Iris pigment epithelial cell (primary cell): ENCODE measurements around the gene PLA2G1B.

Experiments used
- DNase-seq: peaks from one replicate; pipeline ENCODE4 v3.0.0-alpha.2; 2011; ENCODE audit warnings: low read depth

PLA2G1B gene

DNA sequence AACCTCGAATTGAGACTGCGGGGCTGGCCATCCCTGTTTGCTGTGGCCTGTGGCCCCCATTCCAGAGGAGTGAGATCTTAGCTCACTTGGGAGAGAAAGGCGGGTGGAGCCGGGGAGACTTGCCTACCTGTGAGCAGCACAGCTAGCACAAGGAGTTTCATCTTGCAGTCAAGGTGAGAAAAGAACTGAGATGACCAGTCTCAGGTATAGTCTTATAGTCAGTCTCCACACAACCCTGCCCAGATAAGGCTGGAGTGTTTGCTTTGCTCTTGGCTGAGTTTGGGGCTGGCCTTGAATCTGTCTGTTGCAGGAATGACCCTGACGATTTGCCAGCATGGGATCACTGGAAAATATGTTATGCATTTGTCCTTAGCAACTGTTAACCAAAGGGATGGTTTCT lies at the start of gene PLA2G1B:
Gene PLA2G1B (minus strand): TSS at position 187 of the 400 bp plus-strand sequence. CDS start 26 bp downstream, at position 161.
- DNase-seq: no peak

DNA sequence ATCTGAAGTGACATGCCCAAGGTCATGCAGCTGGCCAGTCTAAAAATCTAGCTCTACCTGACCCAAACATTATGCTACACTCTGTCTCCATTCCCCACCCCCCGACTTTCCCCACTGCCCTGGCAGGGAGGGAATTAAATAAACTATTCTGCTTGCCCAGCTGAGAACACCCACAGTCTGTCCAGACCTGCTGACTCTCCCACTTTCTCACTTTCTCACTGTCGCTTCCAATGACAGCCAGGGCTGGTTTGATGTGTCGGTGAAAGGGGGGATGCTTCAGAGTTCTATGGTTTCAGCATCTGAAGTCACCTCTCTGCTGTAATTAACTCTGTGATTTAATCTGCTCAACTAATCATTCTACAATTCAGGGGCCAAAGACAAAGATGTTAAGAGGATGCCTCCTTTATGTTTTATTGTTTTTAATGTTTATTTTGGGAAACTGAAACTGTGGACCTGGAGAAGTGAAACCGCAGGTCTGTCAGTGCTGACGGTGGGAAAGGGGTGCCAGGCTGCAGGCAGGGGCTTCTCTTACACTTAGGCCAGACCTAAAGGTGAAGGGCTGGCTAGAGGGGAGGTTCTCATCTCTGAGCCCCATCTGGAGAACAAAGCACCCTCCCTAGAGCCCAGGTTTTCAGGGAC lies 49.5 kb upstream of the PLA2G1B start:
- DNase-seq: no peak

DNA sequence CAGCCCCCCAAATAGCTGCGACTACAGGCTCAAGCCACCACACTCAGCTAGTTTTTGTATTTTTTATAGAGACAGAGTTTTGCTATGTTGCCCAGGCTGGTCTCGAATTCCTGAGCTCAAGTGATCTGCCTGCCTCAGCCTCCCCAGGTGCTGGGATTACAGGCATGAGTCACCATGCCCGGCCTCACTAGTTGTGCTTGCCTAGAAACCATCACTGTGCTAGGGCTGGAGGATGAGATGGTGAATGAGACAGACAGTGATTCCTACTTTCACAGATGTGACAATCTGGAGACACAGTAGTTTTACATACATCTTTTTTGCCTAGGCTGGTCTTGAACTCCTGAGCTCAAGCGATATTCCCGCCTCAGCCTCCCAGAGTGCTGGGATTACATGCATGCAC lies 48.8 kb upstream of the PLA2G1B start:
- DNase-seq: peak; percentile 28

DNA sequence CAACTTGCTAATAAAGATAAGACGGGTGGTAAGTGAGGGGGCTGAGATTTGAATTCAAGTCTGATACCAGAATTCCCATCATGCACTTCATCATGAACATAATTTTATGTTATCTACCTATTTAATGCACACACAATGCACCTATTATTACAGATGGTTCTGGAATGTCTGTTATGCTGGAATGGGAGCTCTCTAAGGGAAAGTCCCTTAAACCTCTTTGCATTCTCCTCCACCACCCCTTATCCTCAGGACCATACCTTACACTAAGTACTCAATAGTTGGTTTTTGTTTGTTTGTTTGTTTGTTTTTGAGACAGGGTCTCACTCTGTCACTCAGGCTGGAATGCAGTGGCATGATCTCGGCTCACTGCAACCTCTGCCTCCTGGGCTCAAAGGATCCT lies 48.4 kb upstream of the PLA2G1B start:
- DNase-seq: no peak

DNA sequence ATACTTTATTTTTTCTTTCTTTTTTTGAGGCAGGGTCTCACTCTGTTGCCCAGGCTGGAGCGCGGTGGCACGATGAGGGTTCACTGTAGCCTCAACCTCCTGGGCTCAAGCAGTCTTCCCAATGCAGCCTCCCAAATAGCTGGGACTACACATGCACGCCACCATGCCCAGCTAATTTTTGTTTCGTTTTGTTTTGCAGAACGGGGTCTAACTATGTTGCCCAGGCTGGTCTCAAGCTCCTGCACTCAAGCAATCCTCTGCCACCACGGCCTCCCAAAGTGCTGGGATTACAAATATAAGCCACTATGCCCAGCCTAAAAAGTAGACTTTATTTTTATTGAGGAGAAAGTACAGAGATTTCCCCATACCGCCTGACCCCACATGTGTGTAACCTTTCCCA lies 46.1 kb upstream of the PLA2G1B start:
- DNase-seq: no peak

DNA sequence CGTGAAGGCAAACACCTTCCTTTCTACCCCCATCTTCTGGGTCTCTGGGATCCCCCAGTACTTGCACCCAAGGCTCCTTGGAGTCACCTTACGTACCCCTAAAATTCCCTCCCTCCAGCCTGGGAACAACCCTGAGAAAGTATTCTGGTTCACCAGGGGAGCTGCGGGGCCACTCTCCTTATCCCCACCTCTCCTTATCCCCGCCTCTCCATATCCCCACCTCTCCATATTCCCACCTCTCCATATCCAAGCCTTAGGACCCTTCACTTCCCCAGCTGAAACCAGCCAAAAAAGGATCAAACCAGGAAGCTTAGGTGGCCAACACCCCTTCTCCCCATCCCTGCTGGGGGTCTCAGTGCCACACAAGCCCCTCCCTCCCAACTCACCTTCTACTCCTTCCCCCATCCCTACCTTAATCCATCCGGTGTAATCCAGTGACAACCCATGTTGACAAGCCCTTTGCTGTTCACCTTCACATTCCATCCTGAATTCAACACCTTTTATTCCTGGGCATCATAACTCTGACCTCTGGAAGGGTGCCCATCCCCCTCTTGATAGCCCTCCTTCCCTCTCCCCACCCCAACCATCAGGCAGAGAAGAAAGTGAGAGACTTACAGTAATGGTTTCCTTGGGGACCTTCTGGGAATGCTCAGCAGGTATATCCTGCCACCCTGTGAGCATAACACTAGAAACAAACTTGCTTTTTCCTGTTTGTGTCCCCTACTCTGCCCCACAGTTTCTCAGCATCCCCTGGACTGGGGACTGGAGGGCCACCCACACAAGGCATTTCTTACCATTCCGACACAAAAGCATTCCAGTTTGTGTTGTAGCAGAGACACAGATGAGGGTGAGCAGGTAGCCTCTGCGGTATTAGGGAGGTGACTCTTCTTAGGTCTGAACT lies 43.0 kb upstream of the PLA2G1B start:
- no peak for DNase-seq

DNA sequence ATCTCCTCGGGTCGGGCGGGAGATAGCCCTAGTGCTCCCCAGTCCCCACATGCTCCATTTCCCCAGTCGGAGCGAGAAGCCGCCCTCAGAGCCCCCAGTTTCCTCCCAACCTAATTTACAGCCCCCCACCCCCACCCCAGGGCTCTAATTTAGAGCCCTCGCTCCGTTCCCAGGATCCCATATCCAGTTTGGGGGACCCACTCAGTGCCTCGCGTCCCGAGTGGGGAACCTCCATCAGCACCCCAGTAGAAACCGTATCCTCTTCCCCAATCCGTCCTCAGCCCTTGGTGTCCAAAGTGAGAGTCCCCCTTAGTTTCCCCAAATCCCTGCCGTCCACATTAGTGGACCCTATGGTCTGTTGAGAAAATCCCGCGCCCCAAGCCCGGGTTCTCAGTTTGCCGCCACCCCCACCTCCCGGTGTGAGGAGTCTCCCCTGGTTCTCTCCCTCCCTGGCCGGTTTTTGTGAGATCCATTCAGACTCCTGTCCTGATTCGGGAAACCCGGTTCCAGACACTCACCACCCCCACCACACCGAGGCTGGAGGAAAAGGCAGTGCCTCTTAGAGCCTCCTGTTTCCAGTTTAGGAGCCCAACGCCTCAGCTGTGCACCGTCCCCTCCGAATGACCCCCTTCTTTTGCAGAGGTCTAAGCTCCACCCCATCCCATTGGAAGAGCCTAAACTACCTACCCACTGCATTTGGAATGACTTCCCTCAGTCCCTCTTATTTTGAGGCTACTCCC lies 42.2 kb upstream of the PLA2G1B start:
- DNase-seq: no peak

DNA sequence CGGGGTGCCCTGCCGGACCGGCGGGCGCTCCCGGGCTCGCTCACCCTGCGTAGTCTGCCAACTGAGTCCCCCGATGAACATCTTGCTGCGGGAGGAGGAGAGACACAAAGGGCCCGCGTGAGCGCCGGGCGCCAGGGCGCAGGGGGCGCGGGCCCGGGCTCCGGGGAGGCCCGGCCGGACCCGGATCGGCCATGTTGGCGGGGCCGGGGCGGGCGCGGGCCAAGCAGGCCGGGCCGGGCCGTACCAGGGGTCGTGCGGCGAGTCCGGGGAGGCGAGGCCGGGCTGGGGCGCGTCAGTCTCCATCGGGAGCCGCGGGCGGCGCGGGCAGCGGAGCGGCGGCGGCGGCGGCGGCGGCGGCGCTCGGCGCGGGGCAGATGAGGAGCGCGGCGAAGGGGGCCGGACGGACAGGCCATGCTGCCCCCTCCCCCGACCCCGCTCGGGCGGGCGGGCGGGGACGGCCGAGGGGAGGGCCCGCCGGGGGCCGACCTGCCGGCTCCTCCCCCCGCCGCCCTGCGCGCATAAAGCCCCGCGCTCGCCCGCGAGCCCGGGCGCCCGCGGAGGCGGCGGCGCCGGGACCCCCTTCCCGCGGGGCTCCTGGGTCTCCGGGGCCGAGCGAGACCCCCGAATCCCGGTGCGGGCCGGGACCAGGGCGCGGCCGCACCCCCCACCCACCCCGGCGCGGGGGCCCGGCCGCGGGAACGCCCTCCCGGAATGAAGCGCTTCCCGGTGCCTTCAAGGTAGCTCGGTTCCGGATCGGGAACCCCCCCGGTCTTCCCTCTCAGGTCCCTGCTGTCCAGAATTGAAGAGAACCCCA lies 41.4 kb upstream of the PLA2G1B start, which contains the start of gene MSI1:
Gene MSI1 (minus strand): TSS at position 376 of the 814 bp plus-strand sequence. CDS start 73 bp downstream, at position 303.
- no peak for DNase-seq

DNA sequence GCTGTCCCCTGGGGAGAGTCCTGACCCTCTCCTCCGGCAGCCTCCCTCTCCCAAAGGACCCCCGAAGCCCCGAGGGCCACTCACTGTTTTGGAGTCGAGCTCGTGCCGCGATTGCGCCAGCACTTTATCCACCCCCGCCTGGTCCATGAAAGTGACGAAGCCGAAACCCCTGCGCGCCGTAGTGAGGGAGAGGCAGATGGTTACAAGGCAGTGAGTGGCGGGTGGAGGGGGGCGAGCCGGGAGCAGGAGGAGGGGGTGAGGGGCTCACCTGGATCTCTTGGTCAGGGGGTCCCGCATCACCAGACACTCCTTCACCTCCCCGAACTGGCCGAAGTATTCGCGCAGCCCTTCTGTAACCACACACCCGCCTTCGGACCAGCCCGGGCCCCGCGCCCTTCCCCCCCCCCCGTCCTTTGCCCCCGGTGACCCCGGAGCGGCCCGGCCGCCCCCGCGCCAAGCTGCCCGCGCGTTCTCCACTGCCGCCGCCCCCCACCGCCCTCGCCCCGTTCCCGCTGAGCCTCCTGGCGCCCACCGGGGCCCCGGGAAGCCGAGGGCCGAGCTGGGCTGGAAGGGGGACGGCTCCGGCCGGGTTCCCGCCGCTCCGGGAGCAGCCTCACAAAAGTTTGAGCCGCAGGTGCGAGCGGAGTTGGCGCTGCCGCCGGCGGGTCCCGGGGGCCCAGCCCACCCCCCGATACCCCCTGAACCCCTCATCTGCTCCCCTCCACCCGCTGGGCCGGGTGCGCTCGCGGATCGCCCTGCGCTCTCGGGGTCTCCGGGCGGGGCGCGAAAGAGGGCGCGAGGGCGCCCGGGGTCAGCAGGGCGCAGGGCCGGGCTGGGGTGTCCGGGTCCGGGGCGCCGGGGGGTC lies 40.6 kb upstream of the PLA2G1B start:
- peak; percentile 21 for DNase-seq

DNA sequence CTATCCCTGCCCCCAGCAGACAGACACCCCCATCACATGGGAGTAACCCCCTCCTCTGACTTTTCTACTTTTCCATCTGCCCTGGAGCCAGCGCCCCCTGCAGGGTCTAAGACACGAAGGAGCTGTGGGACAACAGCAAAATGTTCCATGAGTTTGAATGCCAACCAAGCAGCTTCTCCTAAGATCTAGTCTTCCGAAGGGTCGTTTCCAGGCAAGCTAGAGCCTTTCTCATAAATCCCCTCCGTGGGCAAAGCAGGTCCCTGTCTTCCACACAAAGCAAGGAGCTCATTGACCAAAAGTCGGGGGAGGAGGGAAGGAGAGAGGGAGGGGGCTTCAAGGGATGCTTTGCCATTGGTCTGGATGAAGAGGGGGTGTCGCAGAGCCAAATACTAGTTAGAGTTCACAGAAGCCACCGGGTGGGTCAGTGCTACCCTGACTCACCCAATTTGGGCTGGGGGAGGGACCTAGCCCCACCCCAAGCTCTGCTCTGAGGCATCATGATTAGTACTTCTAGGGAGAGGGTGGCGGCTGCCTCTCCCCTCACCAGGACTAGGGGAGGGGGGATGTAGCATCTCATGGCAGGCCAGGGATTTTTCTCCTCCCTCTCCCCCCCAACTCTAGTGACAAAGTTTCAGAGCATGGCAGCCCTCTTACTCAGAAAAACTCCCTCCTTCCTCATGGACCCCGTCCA lies 39.8 kb upstream of the PLA2G1B start:
- no peak for DNase-seq

DNA sequence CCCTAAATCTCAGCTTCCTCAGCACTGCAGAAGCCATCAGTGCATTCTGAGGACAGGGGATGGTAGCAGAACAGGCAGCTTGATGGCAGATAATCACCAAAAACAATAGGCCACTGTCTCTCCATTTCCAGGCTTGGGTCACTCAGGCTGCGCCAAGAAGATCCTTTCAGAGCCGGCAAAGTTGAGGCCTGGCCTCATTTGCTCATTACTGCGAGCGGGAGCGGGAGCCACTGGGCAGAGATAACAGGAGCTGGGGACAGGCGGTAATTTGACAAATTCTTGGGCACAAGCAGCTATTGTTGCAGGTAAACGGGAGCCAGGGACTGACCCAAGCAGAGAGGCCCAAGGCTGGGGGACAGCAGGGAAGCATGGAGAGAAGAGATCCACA lies 39.3 kb upstream of the PLA2G1B start:
- DNase-seq: no peak

DNA sequence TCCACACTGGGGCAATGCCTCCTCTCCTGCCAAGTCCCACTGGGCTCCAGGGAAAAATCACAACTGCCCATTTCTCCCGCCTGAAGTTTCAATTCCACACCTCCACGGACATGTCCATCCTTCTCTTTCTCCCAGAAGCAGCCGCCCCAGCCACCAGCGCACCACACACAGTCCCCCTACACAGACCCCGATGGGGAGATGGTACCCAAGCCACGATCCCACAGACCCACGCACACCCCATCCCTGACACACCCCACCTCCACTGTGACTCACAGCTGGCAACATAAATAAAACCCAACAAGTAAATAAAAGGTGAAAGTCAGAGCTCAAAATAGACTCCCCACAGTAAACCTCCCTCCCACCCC lies 38.7 kb upstream of the PLA2G1B start:
- DNase-seq: no peak

DNA sequence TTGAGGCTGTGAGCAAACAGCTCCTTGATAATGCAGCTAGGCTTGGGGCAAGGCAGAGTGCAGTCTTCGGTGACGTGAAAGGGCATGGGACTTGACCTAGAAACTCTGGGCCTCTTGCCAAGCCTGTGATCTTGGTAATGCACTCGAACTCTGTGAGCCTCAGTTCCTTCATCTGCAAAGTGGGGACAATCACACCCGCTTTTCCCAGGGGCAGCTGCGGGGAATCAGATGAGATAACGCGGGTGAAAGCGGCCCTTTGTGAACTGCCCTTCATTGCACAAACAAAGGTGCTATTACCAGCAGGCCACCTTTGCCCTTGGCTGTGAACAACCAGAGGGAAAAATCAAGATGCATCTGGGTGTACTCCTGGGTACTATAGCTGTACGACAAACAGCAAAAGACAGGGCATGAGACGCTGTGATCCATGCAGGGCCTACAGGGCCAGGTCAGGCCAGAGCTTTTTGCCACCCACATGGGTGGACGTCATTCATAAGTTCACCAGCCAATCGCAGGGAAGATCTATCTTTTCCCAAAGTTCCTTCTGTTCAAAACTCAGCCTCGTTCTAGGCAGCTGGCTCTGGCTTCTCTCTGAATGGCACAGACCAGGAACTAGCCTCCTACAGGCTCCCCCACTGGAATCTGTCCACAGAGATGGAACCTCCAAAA lies 38.2 kb upstream of the PLA2G1B start:
- DNase-seq: no peak

DNA sequence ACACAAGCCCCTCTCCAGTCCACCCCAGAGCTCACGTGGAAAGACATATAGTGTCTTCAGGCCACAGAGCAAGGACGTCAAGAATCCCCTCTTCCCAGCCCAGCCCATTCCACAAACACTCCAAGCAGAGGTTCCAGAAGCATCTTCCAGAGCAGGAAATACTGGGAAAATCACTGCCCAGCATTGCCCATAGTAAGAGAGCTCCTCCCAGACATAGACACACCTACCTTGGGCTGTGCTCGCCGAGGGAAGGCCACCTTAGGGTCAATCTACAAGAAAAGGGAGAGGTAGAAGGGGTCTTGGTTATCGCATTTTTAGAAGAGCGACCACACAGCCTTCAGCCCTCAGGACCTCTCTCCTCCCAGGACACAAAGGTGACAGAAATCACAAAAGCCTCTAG lies 36.9 kb upstream of the PLA2G1B start:
- DNase-seq: no peak

DNA sequence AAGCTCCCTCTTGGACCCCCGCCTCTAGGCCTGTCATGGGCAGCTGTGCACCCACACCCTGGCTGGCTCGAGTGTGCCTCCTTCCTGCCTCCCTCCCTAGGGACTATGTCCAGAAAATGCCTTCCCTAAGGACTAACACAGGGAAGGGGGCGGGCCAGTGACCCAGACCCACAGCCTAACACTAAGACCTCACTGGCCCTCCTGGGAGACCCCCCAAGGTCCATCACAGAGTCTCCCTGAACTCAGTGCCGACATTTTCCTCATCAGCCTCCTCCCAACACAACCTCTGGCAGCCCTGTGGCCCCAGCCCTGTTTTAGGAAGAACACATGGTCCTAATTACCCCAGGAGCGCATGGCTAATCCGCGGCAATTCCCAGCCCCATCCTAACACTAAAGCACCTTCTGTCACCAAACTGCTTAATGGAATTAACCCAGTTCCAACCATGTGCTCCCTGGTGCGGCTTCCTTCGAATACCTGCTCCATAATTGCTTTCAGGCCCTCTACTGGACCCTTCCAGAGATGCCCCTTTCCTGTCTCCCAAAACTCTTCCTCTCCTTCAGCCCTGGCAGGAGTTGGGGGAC lies 35.8 kb upstream of the PLA2G1B start:
- no peak for DNase-seq

DNA sequence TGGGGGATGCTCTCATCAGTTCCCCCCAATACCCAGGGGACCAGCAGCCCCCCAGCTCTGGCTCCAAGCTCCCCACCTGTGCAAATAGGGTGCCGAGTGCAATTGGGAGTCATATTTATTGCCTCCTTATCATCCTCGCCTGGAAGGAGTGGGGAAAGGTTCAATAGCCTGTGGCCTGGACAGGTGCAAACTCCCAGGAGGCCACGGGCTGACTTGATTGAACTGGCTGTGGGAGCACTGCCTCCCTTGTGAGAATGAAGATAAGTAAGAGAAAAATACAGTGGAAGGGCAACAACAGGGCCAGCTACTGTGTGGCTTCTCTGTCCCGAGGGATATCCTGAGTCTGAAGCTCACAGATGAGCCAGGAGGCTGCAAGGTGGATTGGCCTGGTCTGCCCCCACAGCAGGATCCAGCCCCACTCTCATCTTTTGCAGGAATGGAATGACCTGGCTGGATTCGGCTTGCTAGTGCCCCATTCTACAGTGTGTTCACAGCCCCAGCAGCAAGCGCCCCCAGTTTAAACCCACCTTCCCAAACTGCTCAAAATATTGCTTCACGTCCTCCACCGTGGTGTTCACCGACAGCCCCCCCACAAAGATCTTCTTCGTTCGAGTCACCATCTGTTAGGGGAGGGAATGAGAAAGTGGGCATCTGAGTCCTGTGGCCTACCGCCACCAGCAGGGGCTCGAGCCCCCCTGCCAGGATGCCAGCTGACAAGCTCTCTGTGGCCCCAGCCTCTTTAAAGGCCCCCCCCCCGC lies 35.1 kb upstream of the PLA2G1B start:
- no peak for DNase-seq

DNA sequence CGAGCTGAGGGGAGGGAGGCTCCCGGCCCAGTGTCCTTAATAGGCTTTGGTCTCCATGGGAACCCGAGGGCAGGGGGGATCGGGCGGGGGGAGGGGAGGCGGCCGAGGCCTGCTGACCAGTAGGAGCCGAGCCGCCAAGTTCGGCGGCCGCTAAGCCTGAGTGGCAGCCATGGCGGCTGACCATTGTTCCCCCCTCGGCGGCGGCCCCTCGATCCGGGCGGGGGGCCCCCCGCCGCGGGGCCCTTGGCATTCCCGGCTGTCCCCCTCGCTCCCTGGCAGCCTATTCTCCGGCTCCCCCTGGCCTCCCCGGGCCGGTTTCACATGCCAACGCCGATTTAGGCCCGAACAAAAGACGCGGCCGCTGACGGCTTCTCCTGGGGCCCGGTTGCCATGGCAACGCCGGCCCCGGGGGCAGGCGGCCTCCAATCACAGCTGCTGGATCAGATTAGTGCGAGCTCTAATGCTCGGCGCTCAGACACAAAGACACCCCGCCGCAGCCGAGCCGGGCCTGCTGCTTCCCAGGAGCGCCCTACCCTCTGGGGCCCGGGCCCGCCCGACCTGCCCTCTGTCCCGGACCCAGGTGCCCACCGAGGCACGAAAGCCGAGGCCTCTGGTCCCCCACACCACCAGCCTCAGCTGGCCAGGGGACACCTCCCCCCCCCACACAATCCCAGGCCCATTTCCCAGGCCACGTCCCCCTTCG lies 34.1 kb upstream of the PLA2G1B start:
- peak; percentile 82 for DNase-seq

DNA sequence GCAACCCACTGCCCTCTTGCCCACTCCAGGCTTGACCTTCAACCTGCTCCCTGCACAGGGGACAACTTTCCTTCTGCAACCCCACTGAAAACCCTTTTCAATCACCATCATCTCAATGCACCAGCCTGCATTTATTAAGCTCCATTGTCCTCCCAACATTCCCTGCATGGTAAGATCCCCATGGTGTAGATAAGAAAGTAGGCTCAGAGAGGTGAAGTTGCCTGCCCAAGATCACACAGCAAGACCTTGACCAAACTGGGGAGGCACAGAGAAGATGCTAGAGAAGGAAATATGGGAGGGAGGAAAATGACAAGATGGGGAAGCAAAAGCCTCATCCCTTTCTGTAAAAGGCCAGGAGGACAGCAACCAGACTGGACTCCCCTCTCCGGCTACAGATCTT lies 31.5 kb upstream of the PLA2G1B start:
- no peak for DNase-seq
